ENCODE data around the gene SCD. TPM values are rescaled to one million over a fixed set of nuclear protein-coding genes. Genes with fewer than 3 reads are reported as not detected.
A peak's percentile ranks its signal among the peaks of the same experiment; 100 is the strongest.

SCD gene
- polyA plus RNA-seq, 1 experiment: 32.1 TPM

GRCh38 chr10:100330079-100330478 is 17.0 kb upstream of the SCD start, which contains the start of gene PKD2L1:
PKD2L1 (minus strand) TSS chr10:100330228; CDS start chr10:100330103, 125 bp downstream.
- TF ChIP-seq, protein P1, sequence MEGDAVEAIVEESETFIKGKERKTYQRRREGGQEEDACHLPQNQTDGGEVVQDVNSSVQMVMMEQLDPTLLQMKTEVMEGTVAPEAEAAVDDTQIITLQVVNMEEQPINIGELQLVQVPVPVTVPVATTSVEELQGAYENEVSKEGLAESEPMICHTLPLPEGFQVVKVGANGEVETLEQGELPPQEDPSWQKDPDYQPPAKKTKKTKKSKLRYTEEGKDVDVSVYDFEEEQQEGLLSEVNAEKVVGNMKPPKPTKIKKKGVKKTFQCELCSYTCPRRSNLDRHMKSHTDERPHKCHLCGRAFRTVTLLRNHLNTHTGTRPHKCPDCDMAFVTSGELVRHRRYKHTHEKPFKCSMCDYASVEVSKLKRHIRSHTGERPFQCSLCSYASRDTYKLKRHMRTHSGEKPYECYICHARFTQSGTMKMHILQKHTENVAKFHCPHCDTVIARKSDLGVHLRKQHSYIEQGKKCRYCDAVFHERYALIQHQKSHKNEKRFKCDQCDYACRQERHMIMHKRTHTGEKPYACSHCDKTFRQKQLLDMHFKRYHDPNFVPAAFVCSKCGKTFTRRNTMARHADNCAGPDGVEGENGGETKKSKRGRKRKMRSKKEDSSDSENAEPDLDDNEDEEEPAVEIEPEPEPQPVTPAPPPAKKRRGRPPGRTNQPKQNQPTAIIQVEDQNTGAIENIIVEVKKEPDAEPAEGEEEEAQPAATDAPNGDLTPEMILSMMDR (IDR thresholded peaks at IDR 0.05; ENCODE audit: insufficient read depth, low read depth, low read length): no peak
- Histone ChIP-seq H3K4me3 (ENCODE audit: low read depth, low read length) (no peak within 1 kb of the TSS), H3K36me3 (ENCODE audit: control insufficient read depth, insufficient read depth, low read length) (no peaks in the 10 kb centered on the region), H3K27me3 (ENCODE audit: control insufficient read depth, insufficient read depth, low read length) (peaks cover 33% of the 10 kb centered on the region)
- POLR2A ChIA-PET: no interaction called here
- no peak for DNase-seq (ENCODE audit: low read depth)
- CTCF ChIA-PET: interaction anchor here (1.0 to 15.9 kb wide), 9 partner anchors 11 to 548 kb away, joined by 3 to 235 read pairs (median 7); no protein-coding TSS in a partner anchor

DNA sequence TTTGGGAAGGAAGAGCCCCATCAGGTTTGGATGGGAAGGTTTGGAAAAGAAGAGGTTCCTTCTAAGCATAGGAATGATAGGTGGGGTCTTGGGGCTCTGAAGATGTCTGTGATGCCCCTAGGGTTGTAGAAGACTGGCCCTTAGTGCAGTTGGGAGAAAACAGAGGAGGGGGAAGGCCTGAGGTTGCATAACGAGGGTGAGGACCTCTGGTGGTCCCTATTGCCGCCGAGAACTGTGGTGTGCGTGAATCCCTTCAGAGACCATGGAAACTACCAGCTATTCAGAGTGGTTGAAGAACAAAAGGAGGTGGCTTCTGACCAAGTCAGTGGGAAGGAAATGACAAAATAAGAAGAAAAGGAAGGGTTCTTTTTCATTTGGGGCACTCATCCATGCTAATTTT is 13.9 kb upstream of the SCD start:
- Histone ChIP-seq H3K4me3 (ENCODE audit: low read depth, low read length) (no peak overlapping the region), H3K27me3 (ENCODE audit: control insufficient read depth, insufficient read depth, low read length) (peaks cover 32% of the 10 kb centered on the region), H3K36me3 (ENCODE audit: control insufficient read depth, insufficient read depth, low read length) (no peaks in the 10 kb centered on the region)
- ChIA-PET CTCF (interaction anchor here (0.7 to 15.9 kb wide), 3 partner anchors 99 to 417 kb away, joined by 3 to 235 read pairs (median 3); no protein-coding TSS in a partner anchor), POLR2A (no interaction called here)
- TF ChIP-seq, protein P1 (IDR thresholded peaks at IDR 0.05; ENCODE audit: insufficient read depth, low read depth, low read length): no peak
- no peak for DNase-seq (ENCODE audit: low read depth)

DNA sequence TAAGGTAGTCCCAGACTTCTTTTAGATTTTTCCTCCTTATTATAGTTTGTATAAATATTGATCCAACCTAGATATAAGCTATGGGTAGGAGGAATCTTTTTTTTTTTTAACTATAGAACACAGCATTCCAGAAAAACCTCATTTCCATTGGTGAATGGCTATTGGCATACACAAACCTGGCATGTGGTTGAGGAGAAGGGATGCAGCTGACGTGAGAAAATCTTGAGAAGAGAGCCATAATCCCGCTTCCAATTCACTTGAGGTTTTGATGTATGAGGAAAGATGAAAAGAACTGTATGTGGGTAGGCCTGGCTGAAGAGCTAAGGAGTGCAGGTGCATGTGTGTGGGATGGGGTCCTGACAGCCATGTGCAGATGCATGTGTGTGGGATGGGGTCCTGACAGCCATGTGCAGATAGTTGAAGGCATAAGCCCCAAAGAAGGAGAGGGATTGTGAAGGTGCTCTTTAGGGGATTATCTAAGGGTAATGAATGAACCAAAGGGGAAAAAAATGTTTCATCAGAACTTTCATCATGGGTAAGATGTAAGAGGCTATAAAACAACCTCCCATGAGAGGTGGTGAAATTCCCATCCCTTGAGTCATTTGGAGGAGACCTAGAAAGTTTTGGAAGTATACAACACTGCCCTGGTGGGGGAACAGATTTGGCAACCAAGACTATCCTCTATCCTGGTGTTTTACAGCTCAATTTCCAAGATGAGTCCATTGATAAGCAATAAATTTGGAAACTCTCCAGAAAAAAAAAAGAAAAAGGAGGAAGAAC is 13.2 kb upstream of the SCD start:
- POLR2A ChIA-PET: no interaction called here
- TF ChIP-seq, protein P1 (IDR thresholded peaks at IDR 0.05; ENCODE audit: insufficient read depth, low read depth, low read length): no peak
- DNase-seq (ENCODE audit: low read depth): no peak
- H3K36me3 ChIP-seq (ENCODE audit: control insufficient read depth, insufficient read depth, low read length): no peaks in the 10 kb centered on the region
- no peak overlapping the region for H3K4me3 ChIP-seq (ENCODE audit: low read depth, low read length)
- CTCF ChIA-PET: interaction anchor here (0.9 to 16.7 kb wide), 4 partner anchors 10 to 177 kb away, joined by 3 to 249 read pairs (median 120); partner anchors contain the start of gene SEC31B
- H3K27me3 ChIP-seq (ENCODE audit: control insufficient read depth, insufficient read depth, low read length): peaks cover 33% of the 10 kb centered on the region

GRCh38 chr10:100334762-100335161 is 12.3 kb upstream of the SCD start:
- ChIA-PET POLR2A (no interaction called here), CTCF (interaction anchor here (0.7 to 16.7 kb wide), 5 partner anchors 10 to 176 kb away, joined by 3 to 249 read pairs (median 5); partner anchors contain the start of gene SEC31B)
- TF ChIP-seq, protein P1 (IDR thresholded peaks at IDR 0.05; ENCODE audit: insufficient read depth, low read depth, low read length): no peak
- DNase-seq (ENCODE audit: low read depth): no peak
- no peaks in the 10 kb centered on the region for H3K36me3 ChIP-seq (ENCODE audit: control insufficient read depth, insufficient read depth, low read length)
- no peak overlapping the region for H3K4me3 ChIP-seq (ENCODE audit: low read depth, low read length)
- H3K27me3 ChIP-seq (ENCODE audit: control insufficient read depth, insufficient read depth, low read length): peaks cover 30% of the 10 kb centered on the region

DNA sequence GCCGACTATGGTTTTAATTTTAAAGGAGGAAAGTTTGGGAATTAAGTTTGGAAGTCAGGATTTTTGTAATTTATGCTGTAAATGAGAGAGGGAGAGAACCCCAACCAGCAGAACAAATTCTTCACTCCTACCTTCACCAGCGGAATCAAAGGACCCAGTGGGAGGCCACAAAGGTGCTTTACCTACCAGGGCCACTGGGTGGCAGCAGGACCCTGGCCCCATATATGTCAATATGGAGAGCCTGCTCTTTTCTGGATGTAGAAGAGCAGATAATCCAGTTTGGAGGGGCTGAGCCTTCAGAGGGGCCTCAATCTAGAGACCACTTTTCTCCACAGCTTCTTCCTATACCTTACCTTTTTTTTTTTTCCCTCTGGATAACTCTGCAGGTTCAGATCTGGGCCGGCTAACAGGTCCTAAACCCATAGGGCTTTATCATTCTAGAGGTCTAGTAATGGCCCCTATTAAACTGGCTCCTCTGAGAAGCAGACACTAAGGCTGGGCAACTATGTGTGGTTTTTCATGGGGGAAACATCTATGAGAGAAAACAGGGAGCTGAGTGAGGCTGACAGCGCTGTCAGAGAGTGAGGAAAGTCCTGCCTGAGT is 8.5 kb upstream of the SCD start:
- TF ChIP-seq, protein P1 (IDR thresholded peaks at IDR 0.05; ENCODE audit: insufficient read depth, low read depth, low read length): peak; percentile 93
- Histone ChIP-seq H3K36me3 (ENCODE audit: control insufficient read depth, insufficient read depth, low read length) (no peaks in the 10 kb centered on the region), H3K4me3 (ENCODE audit: low read depth, low read length) (no peak overlapping the region), H3K27me3 (ENCODE audit: control insufficient read depth, insufficient read depth, low read length) (peaks cover 8% of the 10 kb centered on the region)
- POLR2A ChIA-PET: no interaction called here
- CTCF ChIA-PET: interaction anchor here (0.9 to 16.7 kb wide), 15 partner anchors 9 to 540 kb away, joined by 3 to 249 read pairs (median 4); partner anchors contain the start of genes HIF1AN, SCD and SEC31B
- no peak for DNase-seq (ENCODE audit: low read depth)
